Endothelial cell of umbilical vein (primary cell): ENCODE results near the gene PROSER1. TPM values are rescaled to one million over a fixed set of nuclear protein-coding genes. Genes with fewer than 3 reads are reported as not detected.
"Not testable (repeated sequence)": the region's sequence is repeated elsewhere in the genome, so short reads cannot be mapped to it uniquely, and the experiment has no call there.

Experiments used
- BruUV-seq: library from RNA; stranded (reverse); fragments of 400-500 nt; replicated peaks from 2 replicates; lab custom pipeline; 2021; lab: Mats Ljungman, UMichigan
- CTCF ChIA-PET: fragments of 300-600, 350-600 bp; sonication (Branson Sonifier 250); formaldehyde crosslinking; loops from one replicate; lab custom pipeline; 2021; ENCODE audit warnings: antibody characterized with exemption, inconsistent platforms; lab: Charles Lee
- POLR2A ChIA-PET: fragments of 300-600, 350-600 bp; sonication (Branson Sonifier 250); formaldehyde crosslinking; loops from one replicate; lab custom pipeline; 2021; ENCODE audit warnings: antibody characterized with exemption, inconsistent platforms; lab: Charles Lee
- DNase-seq: peaks from one replicate; pipeline ENCODE4 v3.0.0-alpha.2; 2011; ENCODE audit warnings: low read depth, low spot score
- FAIRE-seq: peaks from 2 replicates; lab custom pipeline; 2011; peaks lifted over from hg19 to GRCh38; lab: Jason Lieb, UNC
- H2AFZ ChIP-seq: 2 replicates; pipeline ENCODE4 v1.6.0; 2012; ENCODE audit warnings: low read depth, low read length, control low read depth, inconsistent platforms
- H3K27ac ChIP-seq: 2 replicates; pipeline ENCODE4 v1.5.1; 2011; ENCODE audit warnings: low read depth, mild to moderate bottlenecking, control low read depth, low read length, moderate library complexity; ENCODE audit not compliant: insufficient read depth
- H3K27me3 ChIP-seq, 2 experiments: 2 replicates each; pipeline versions ENCODE4 v1.6.0 to v1.6.1; 2011; ENCODE audit warnings: low read length in 2 of 2, mixed read lengths in 1 of 2; ENCODE audit not compliant: control insufficient read depth in 2 of 2, insufficient read depth in 2 of 2
- H3K36me3 ChIP-seq, 2 experiments: 2 replicates in 1 of 2; 3 replicates in 1 of 2; pipeline ENCODE4 v1.5.1; 2011; ENCODE audit warnings: low read length in 2 of 2, mild to moderate bottlenecking in 1 of 2, moderate library complexity in 1 of 2; ENCODE audit not compliant: control insufficient read depth in 2 of 2, insufficient read depth in 2 of 2; ENCODE audit errors: extremely low read depth in 1 of 2
- H3K4me1 ChIP-seq: 3 replicates; pipeline ENCODE4 v1.5.1; 2011; ENCODE audit warnings: mild to moderate bottlenecking, low read length; ENCODE audit not compliant: control insufficient read depth, insufficient read depth; ENCODE audit errors: extremely low read depth
- H3K4me2 ChIP-seq: 2 replicates; pipeline ENCODE4 v1.6.1; 2011; ENCODE audit warnings: low read length, control low read depth, mixed read lengths; ENCODE audit not compliant: insufficient read depth
- H3K4me3 ChIP-seq, 3 experiments: fragments of 200-600 bp in 1 of 3; sonication (generic), shearing (Covaris generic) in 1 of 3; replicated peaks in 1 of 3; 2 replicates each; pipeline ENCODE4 v1.5.1; 2011 to 2016; ENCODE audit warnings: control low read depth in 3 of 3, low read length in 3 of 3, mild to moderate bottlenecking in 2 of 3, inconsistent platforms in 1 of 3, low read depth in 1 of 3, moderate library complexity in 1 of 3; ENCODE audit not compliant: insufficient read depth in 1 of 3
- H3K79me2 ChIP-seq: 2 replicates; pipeline ENCODE4 v1.6.0; 2012; ENCODE audit warnings: low read length, inconsistent platforms; ENCODE audit not compliant: control insufficient read depth, insufficient read depth
- H3K9ac ChIP-seq: replicated peaks from 2 replicates; pipeline ENCODE3; 2011; ENCODE audit warnings: low read length, control low read depth; ENCODE audit not compliant: insufficient read depth; ENCODE audit errors: extremely low read depth
- H3K9me1 ChIP-seq: replicated peaks from 3 replicates; pipeline ENCODE4 v1.6.0; 2011; ENCODE audit warnings: mild to moderate bottlenecking, low read length; ENCODE audit not compliant: control insufficient read depth, insufficient read depth; ENCODE audit errors: extremely low read depth
- H3K9me3 ChIP-seq: replicated peaks from 2 replicates; pipeline ENCODE4 v1.5.1; 2012; ENCODE audit warnings: low read length, inconsistent platforms; ENCODE audit not compliant: control insufficient read depth, insufficient read depth
- H4K20me1 ChIP-seq: replicated peaks from 2 replicates; pipeline ENCODE3; 2011; ENCODE audit warnings: mild to moderate bottlenecking, low read length; ENCODE audit not compliant: control insufficient read depth, insufficient read depth; ENCODE audit errors: extremely low read depth
- EZH2 ChIP-seq: IDR thresholded peaks from 2 replicates; pipeline ENCODE4 v1.6.1; 2012; ENCODE audit warnings: borderline replicate concordance, low read depth, mild to moderate bottlenecking, moderate library complexity, low read length, inconsistent platforms; ENCODE audit not compliant: severe bottlenecking
- FOS ChIP-seq: IDR thresholded peaks from 2 replicates; pipeline ENCODE4 v1.6.1; 2011; ENCODE audit warnings: mild to moderate bottlenecking, low read length, moderate library complexity, borderline replicate concordance; ENCODE audit not compliant: insufficient read depth
- GATA2 ChIP-seq: IDR thresholded peaks from 2 replicates; pipeline ENCODE4 v1.7.0; 2011; ENCODE audit warnings: low read depth, mild to moderate bottlenecking, moderate library complexity, mixed read lengths, low read length; ENCODE audit not compliant: insufficient read length, insufficient read depth
- JUN ChIP-seq: IDR thresholded peaks from 2 replicates; pipeline ENCODE4 v1.6.1; 2011; ENCODE audit warnings: borderline replicate concordance, low read depth; ENCODE audit not compliant: insufficient read length, insufficient read depth
- MYC ChIP-seq: IDR thresholded peaks from one replicate; pipeline ENCODE4 v1.6.1; 2011; ENCODE audit warnings: mild to moderate bottlenecking, low read depth, low read length
- POLR2A ChIP-seq: IDR thresholded peaks from 2 replicates; pipeline ENCODE4 v1.6.1; 2012; ENCODE audit warnings: low read depth, mild to moderate bottlenecking, control low read depth, low read length
- POLR2AphosphoS5 ChIP-seq: IDR thresholded peaks from 2 replicates; pipeline ENCODE4 v1.6.1; 2012; ENCODE audit warnings: low read depth, mild to moderate bottlenecking, control low read depth, low read length, moderate library complexity; ENCODE audit not compliant: insufficient read depth
- dilution Hi-C: fragments of 300-500 bp; cut with MboI; formaldehyde crosslinking; loops from one replicate; pipeline ENCODE4 v1.15.0; 2019; ENCODE audit warnings: low sequenced_read_pairs; ENCODE audit not compliant: extremely low pct_ligation_motif_present
- intact Hi-C: fragments of 100-400 bp; cut with micrococcal nuclease; formaldehyde crosslinking; loops from one replicate; pipeline ENCODE4 v1.10.0; 2022
- polyA plus RNA-seq, 4 experiments: library from polyadenylated mRNA; depleted of rRNA in 3 of 4; stranded (reverse) in 3 of 4; unstranded in 1 of 4; fragments of >200 nt; gene quantifications; 2 replicates each; pipeline versions ENCODE4 v1.2.1 to v1.2.3, GENCODE V29; 2011 to 2012; ENCODE audit warnings: missing spikeins in 1 of 4
- total RNA-seq: library from RNA; stranded (reverse); gene quantifications from 2 replicates; pipeline ENCODE4 v1.2.3, GENCODE V29; 2021
- TF ChIP-seq, protein P1 (sequence below): IDR thresholded peaks from 2 replicates; pipeline ENCODE4 v1.6.1; 2011; ENCODE audit not compliant: insufficient read depth, insufficient read length
- TF ChIP-seq, protein P2 (sequence below), 2 donors: IDR thresholded peaks; 1 replicate in 1 of 2; 2 replicates in 1 of 2; pipeline ENCODE4 v1.5.1; 2011; ENCODE audit warnings: low read length in 2 of 2, mild to moderate bottlenecking in 2 of 2, moderate library complexity in 2 of 2, control low read depth in 1 of 2, inconsistent platforms in 1 of 2, low read depth in 1 of 2; ENCODE audit not compliant: insufficient read depth in 1 of 2; ENCODE audit errors: extremely low read depth in 1 of 2

The PROSER1 gene
- total and polyA plus RNA-seq, 2 donors (not counting 3 experiments of a cell fraction or from before 2014, with no cell fraction given): 38.3 to 40.4 TPM

DNA sequence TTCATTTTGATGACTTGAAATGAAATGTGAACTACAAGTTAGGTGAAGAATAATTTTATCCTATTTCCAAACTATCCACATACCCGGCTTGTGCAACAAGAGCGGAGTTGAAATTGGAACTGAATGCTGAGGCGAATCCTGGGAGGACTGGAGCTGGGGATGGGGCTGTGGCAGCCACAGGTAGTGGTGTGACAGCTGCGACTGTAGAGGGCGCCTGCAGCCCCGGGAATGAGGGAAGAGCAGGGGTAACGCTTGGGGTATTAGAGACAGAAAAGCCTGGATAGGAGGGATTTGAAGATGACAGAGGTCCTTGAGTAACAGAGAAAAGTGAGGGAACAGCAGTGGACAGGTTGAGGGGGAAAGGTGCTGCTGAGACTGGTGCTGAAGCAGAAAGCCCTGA is 25.3 kb downstream of the PROSER1 start:
- FAIRE-seq: no peak
- BruUV-seq: TSS peak; percentile 26
- Histone ChIP-seq H3K4me3 (no peak overlapping the region), H2AFZ (no peak overlapping the region), H4K20me1 (no peaks in the 10 kb centered on the region), H3K27me3 (no peaks in the 10 kb centered on the region), H3K9me1 (no peaks in the 10 kb centered on the region), H3K27ac (no peak overlapping the region), H3K4me1 (no peaks in the 10 kb centered on the region), H3K79me2 (no peaks in the 10 kb centered on the region), H3K4me2 (no peak overlapping the region), H3K9ac (no peak overlapping the region), H3K36me3 (peaks cover 24 to 49% of the 10 kb centered on the region in 2 experiments), H3K9me3 (no peaks in the 10 kb centered on the region)
- intact Hi-C loops: no loop called here
- dilution Hi-C loops: no loop called here
- DNase-seq: no peak
- TF ChIP-seq JUN: no peak
- TF ChIP-seq EZH2: no peak
- no peak for TF ChIP-seq GATA2
- TF ChIP-seq POLR2A: no peak
- TF ChIP-seq, protein P1, sequence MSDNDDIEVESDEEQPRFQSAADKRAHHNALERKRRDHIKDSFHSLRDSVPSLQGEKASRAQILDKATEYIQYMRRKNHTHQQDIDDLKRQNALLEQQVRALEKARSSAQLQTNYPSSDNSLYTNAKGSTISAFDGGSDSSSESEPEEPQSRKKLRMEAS: no peak
- no peak for TF ChIP-seq POLR2AphosphoS5
- TF ChIP-seq FOS: no peak
- no peak for TF ChIP-seq MYC
- TF ChIP-seq, protein P2, sequence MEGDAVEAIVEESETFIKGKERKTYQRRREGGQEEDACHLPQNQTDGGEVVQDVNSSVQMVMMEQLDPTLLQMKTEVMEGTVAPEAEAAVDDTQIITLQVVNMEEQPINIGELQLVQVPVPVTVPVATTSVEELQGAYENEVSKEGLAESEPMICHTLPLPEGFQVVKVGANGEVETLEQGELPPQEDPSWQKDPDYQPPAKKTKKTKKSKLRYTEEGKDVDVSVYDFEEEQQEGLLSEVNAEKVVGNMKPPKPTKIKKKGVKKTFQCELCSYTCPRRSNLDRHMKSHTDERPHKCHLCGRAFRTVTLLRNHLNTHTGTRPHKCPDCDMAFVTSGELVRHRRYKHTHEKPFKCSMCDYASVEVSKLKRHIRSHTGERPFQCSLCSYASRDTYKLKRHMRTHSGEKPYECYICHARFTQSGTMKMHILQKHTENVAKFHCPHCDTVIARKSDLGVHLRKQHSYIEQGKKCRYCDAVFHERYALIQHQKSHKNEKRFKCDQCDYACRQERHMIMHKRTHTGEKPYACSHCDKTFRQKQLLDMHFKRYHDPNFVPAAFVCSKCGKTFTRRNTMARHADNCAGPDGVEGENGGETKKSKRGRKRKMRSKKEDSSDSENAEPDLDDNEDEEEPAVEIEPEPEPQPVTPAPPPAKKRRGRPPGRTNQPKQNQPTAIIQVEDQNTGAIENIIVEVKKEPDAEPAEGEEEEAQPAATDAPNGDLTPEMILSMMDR (IDR thresholded peaks at IDR 0.05; ENCODE audit: extremely low read depth in 1 of 2, insufficient read depth in 1 of 2, low read depth in 1 of 2, low read length in 2 of 2): no peak
- ChIA-PET CTCF (no interaction called here), POLR2A (no interaction called here)

DNA sequence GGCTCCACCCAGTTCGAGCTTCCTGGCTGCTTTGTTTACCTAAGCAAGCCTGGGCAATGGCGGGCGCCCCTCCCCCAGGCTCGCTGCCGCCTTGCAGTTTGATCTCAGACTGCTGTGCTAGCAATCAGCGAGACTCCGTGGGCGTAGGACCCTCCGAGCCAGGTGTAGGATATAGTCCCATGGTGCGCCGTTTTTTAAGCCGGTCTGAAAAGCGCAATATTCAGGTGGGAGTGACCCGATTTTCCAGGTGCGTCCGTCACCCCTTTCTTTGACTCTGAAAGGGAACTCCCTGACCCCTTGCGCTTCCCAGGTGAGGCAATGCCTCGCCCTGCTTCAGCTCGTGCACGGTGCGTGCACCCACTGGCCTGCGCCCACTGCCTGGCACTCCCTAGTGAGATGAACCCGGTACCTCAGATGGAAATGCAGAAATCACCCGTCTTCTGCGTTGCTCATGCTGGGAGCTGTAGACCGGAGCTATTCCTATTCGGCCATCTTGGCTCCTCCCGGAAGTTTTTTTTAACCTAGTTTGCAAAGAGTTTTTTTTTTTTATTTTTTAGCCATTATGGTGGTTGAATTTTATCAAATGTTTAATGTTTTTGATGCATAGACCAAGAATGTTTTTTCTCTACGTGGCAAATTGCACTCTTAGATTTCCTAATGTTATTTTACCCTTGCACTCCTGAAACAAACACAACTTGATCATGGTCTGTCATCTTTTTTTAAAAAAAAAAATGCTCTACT is 31.3 kb downstream of the PROSER1 start:
- H4K20me1 ChIP-seq, DNase-seq, H3K9me1 ChIP-seq, H3K4me2 ChIP-seq, dilution Hi-C loops, CTCF ChIA-PET, H3K9me3 ChIP-seq, POLR2A ChIA-PET, BruUV-seq, H3K4me1 ChIP-seq, H3K9ac ChIP-seq, H3K79me2 ChIP-seq, FAIRE-seq, intact Hi-C loops, H2AFZ ChIP-seq, H3K27ac ChIP-seq, H3K27me3 ChIP-seq, H3K4me3 ChIP-seq: not testable (repeated sequence)
- H3K36me3 ChIP-seq: peaks cover 6 to 11% of the 10 kb centered on the region in 2 experiments
